A673 (cell line): ENCODE results near the gene EYS. TPM values are rescaled to one million over a fixed set of nuclear protein-coding genes. Genes with fewer than 3 reads are reported as not detected.

Experiments
- BruUV-seq: library from RNA; stranded (reverse); fragments of 400-500 nt; replicated peaks from 2 replicates; lab custom pipeline; 2021; lab: Mats Ljungman, UMichigan
- CTCF ChIA-PET: fragments of 300-600 bp; sonication (Branson Sonifier 250); formaldehyde crosslinking; loops from one replicate; lab custom pipeline; 2022; ENCODE audit warnings: antibody characterized with exemption; lab: Charles Lee
- POLR2A ChIA-PET: fragments of 300-600 bp; sonication (Branson Sonifier 250); formaldehyde crosslinking; loops from one replicate; lab custom pipeline; 2022; ENCODE audit warnings: antibody characterized with exemption; ENCODE audit not compliant: low non-redundant PET; lab: Charles Lee
- DNase-seq: peaks from one replicate; pipeline ENCODE4 v3.0.0-alpha.2; 2015; ENCODE audit warnings: low spot score
- H3K27ac ChIP-seq: fragments of 200-600 bp; sonication (generic); 2 replicates; pipeline ENCODE4 v1.5.1; 2016; ENCODE audit warnings: mixed run types, low read depth, mild to moderate bottlenecking, mixed read lengths, antibody characterized with exemption, low read length; ENCODE audit not compliant: poor library complexity, severe bottlenecking
- H3K27me3 ChIP-seq: fragments of 200-600 bp; sonication (generic); replicated peaks from 2 replicates; pipeline ENCODE4 v1.6.1; 2017; ENCODE audit warnings: mixed run types, low read depth, mild to moderate bottlenecking, mixed read lengths, antibody characterized with exemption, low read length; ENCODE audit not compliant: insufficient read depth, poor library complexity
- H3K36me3 ChIP-seq: fragments of 200-600 bp; sonication (generic); 2 replicates; pipeline ENCODE4 v1.6.1; 2016; ENCODE audit warnings: mixed run types, mild to moderate bottlenecking, mixed read lengths, antibody characterized with exemption, low read length; ENCODE audit not compliant: insufficient read depth, poor library complexity, severe bottlenecking
- H3K4me1 ChIP-seq: fragments of 200-600 bp; sonication (generic); 2 replicates; pipeline ENCODE4 v1.6.1; 2017; ENCODE audit warnings: mixed run types, mild to moderate bottlenecking, mixed read lengths, antibody characterized with exemption, low read length; ENCODE audit not compliant: insufficient read depth, poor library complexity, severe bottlenecking
- H3K4me3 ChIP-seq: fragments of 200-600 bp; sonication (generic); 2 replicates; pipeline ENCODE4 v1.5.1; 2016; ENCODE audit warnings: low read depth, mixed run types, mild to moderate bottlenecking, mixed read lengths, low read length; ENCODE audit not compliant: poor library complexity, severe bottlenecking
- H3K9me3 ChIP-seq: fragments of 200-600 bp; sonication (generic); 2 replicates; pipeline ENCODE4 v1.6.1; 2016; ENCODE audit warnings: mixed run types, low read depth, mild to moderate bottlenecking, mixed read lengths, antibody characterized with exemption, low read length; ENCODE audit not compliant: poor library complexity, severe bottlenecking
- EZH2 ChIP-seq: fragments of 200-600 bp; sonication (generic); IDR thresholded peaks from 2 replicates; pipeline ENCODE4 v1.6.1; 2017; ENCODE audit warnings: borderline replicate concordance, low read depth, mild to moderate bottlenecking, mixed read lengths, antibody characterized with exemption, low read length; ENCODE audit not compliant: poor library complexity, severe bottlenecking
- intact Hi-C: fragments of 100-400 bp; cut with micrococcal nuclease; formaldehyde crosslinking; loops from one replicate; pipeline ENCODE4 v1.10.0; 2022; ENCODE audit not compliant: unreplicated experiment
- total RNA-seq: library from RNA; stranded (reverse); gene quantifications from 2 replicates; pipeline ENCODE4 v1.2.3, GENCODE V29; 2021
- TF ChIP-seq, protein P1 (sequence below): fragments of 300-800, 200-600 bp; sonication (generic); conservative IDR thresholded peaks from 2 replicates; pipeline ENCODE4 v1.5.1; 2017; ENCODE audit warnings: low read depth, mild to moderate bottlenecking, antibody characterized with exemption, low read length, moderate library complexity, mixed read lengths

EYS gene
- total RNA-seq, 1 experiment from 2014 or later = 0.47 TPM

DNA sequence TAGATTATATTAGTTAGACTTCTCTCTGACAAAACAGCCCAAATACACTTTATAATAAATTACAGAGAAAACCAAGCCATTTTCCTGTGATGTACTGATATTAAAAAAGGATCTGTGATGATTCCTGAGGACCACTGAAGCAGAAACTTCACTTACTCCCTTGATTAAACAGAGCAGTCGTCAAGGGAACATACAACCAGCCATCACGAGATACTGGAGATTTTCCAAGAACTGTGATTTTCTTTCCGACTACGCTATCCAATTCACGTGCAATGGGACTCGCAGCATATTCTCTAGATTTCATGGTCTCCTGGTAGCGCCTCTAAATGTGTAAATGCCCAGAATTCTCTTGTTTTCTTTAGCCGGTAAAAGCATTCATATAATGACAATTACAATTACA, 1694.0 kb downstream of the EYS start:
- Histone ChIP-seq H3K27ac (no peak overlapping the region), H3K4me3 (no peak overlapping the region), H3K27me3 (no peaks in the 10 kb centered on the region), H3K9me3 (no peaks in the 10 kb centered on the region), H3K36me3 (no peaks in the 10 kb centered on the region), H3K4me1 (no peaks in the 10 kb centered on the region)
- no TSS peak for BruUV-seq
- TF ChIP-seq EZH2 = no peak
- TF ChIP-seq, protein P1, sequence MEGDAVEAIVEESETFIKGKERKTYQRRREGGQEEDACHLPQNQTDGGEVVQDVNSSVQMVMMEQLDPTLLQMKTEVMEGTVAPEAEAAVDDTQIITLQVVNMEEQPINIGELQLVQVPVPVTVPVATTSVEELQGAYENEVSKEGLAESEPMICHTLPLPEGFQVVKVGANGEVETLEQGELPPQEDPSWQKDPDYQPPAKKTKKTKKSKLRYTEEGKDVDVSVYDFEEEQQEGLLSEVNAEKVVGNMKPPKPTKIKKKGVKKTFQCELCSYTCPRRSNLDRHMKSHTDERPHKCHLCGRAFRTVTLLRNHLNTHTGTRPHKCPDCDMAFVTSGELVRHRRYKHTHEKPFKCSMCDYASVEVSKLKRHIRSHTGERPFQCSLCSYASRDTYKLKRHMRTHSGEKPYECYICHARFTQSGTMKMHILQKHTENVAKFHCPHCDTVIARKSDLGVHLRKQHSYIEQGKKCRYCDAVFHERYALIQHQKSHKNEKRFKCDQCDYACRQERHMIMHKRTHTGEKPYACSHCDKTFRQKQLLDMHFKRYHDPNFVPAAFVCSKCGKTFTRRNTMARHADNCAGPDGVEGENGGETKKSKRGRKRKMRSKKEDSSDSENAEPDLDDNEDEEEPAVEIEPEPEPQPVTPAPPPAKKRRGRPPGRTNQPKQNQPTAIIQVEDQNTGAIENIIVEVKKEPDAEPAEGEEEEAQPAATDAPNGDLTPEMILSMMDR = no peak
- intact Hi-C loops = no loop called here
- POLR2A ChIA-PET = no interaction called here
- no peak for DNase-seq
- CTCF ChIA-PET = no interaction called here

DNA sequence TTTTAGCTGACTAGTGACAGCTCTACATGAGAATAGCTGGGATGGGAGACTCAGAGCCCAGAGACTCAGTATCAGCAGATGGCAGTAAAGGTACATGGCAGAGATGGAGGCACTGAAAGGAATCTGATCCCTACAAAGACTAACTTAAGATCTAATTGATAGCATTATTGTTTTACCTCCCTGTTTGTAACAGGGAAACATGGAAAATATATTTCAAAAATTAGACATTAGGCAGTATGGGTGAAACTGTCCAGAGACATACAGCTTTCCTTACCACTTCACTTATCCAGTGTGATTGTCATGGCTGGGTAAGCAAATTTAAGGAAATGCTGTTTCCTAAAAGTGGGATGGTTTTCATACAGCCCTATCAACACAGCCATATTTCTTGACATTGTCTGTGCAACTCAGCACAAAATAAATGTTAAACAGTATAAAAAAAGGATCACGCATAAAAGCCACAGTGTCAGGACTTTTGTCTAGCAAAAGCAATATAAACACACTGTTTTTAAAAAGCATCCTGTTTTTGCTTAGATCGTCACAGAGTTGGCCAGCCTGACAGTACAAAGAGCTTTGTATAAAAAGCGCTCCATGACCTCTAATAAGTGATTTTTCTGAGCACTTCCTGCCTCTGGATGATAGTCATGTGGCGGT, 1694.5 kb downstream of the EYS start:
- DNase-seq = peak; percentile 56
- Histone ChIP-seq H3K9me3 (no peaks in the 10 kb centered on the region), H3K36me3 (no peaks in the 10 kb centered on the region), H3K4me3 (no peak overlapping the region), H3K27me3 (no peaks in the 10 kb centered on the region), H3K27ac (no peak overlapping the region), H3K4me1 (no peaks in the 10 kb centered on the region)
- ChIA-PET CTCF (interaction anchor here (1.1 kb wide), 1 partner anchor 318 kb away, joined by 8 read pairs; no protein-coding TSS in a partner anchor), POLR2A (no interaction called here)
- TF ChIP-seq, protein P1 = peak; percentile 68
- no peak for TF ChIP-seq EZH2
- intact Hi-C loops = loop anchor here (1.0 kb wide), 1 partner anchor 319 kb away; no protein-coding TSS in a partner anchor
- BruUV-seq = no TSS peak

DNA sequence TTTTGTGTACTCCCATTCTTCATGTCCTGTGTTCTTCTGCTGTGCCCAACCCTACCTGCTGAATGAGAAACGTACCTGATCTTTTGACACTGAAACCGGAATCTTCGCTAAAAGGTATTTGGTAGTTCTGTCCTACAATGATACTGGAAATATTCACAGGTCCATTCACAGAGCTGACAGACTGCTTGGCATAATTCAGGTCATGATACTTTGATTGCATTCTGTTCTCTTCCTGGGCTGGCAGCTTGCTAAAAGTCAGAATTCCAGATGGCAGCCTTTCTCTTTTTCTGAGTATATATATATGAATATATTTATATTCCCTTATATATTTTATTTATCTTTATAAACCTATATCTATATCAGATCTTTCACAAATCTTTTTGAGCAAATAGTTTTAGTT, 1696.4 kb downstream of the EYS start:
- Histone ChIP-seq H3K4me1 (no peaks in the 10 kb centered on the region), H3K27ac (no peak overlapping the region), H3K4me3 (no peak overlapping the region), H3K9me3 (no peaks in the 10 kb centered on the region), H3K36me3 (no peaks in the 10 kb centered on the region), H3K27me3 (no peaks in the 10 kb centered on the region)
- TF ChIP-seq, protein P1 = no peak
- no peak for TF ChIP-seq EZH2
- POLR2A ChIA-PET = no interaction called here
- DNase-seq = no peak
- intact Hi-C loops = no loop called here
- BruUV-seq = no TSS peak
- CTCF ChIA-PET = no interaction called here
